A549 (cell line): ENCODE measurements around the gene ADCY10. TPM values are rescaled to one million over a fixed set of nuclear protein-coding genes. Genes with fewer than 3 reads are reported as not detected.

ENCODE experiments used
- ATAC-seq, 2 experiments: fragments of 200-7000 bp in 1 of 2; fragments of >200 bp in 1 of 2; cut with Nextera tagmentation in 1 of 2; cut with Tn5 transposase in 1 of 2; 3 replicates each; pipeline versions ENCODE4 v1.8.0 to v1.9.1; 2018 to 2020; ENCODE audit warnings: mild to moderate bottlenecking in 1 of 2, moderate library complexity in 1 of 2
- CTCF ChIA-PET: fragments of 300-600 bp; sonication (Branson Sonifier 250); formaldehyde crosslinking; extraction: SDS; loops from one replicate; lab custom pipeline; 2021; ENCODE audit warnings: antibody characterized with exemption, inconsistent platforms; lab: Yijun Ruan, JAX
- POLR2A ChIA-PET: fragments of 350-600 bp; formaldehyde crosslinking; extraction: SDS; loops from one replicate; lab custom pipeline; 2021; ENCODE audit warnings: antibody characterized with exemption, inconsistent platforms; lab: Yijun Ruan, JAX
- DNase-seq, 2 experiments: peaks; one replicate each; pipeline versions ENCODE4 v3.0.0 to v3.0.0-alpha.2; 2011 to 2016; ENCODE audit warnings: low read depth in 1 of 2, low spot score in 1 of 2
- FAIRE-seq: peaks from 2 replicates; lab custom pipeline; 2011; peaks lifted over from hg19 to GRCh38; lab: Jason Lieb, UNC
- H3K27ac ChIP-seq, 2 experiments: fragments of >200 bp; sonication (Bioruptor Twin); formaldehyde crosslinking; 3 replicates each; pipeline ENCODE4 v1.5.1; 2016 to 2017
- H3K4me1 ChIP-seq: fragments of >200 bp; sonication (Bioruptor Twin); formaldehyde crosslinking; 3 replicates; pipeline ENCODE4 v1.6.1; 2016
- H3K4me2 ChIP-seq: fragments of >200 bp; sonication (Bioruptor Twin); formaldehyde crosslinking; 3 replicates; pipeline ENCODE4 v1.6.1; 2016
- H3K4me3 ChIP-seq: fragments of >200 bp; sonication (Bioruptor Twin); formaldehyde crosslinking; 3 replicates; pipeline ENCODE4 v1.5.1; 2016
- H3K9me3 ChIP-seq: fragments of >200 bp; sonication (Bioruptor Twin); formaldehyde crosslinking; 3 replicates; pipeline ENCODE4 v1.6.1; 2016
- CHD4 ChIP-seq: fragments of 200-600 bp; sonication (generic); IDR thresholded peaks from 2 replicates; pipeline ENCODE4 v1.6.1; 2016; ENCODE audit warnings: antibody characterized with exemption, mild to moderate bottlenecking, borderline replicate concordance
- CTCF ChIP-seq: fragments of >200 bp; sonication (Bioruptor Twin); formaldehyde crosslinking; IDR thresholded peaks from 3 replicates; pipeline ENCODE4 v1.5.1; 2016
- EP300 ChIP-seq, 2 experiments: fragments of >200 bp; sonication (Bioruptor Twin); formaldehyde crosslinking; IDR thresholded peaks; 2 replicates in 1 of 2; 3 replicates in 1 of 2; pipeline ENCODE4 v1.6.1; 2016 to 2017
- GATA3 ChIP-seq: IDR thresholded peaks from 2 replicates; pipeline ENCODE4 v1.6.1; 2012; ENCODE audit warnings: borderline replicate concordance
- HDAC2 ChIP-seq: fragments of 200-600 bp; sonication (generic); IDR thresholded peaks from 2 replicates; pipeline ENCODE4 v1.6.1; 2016
- HES2 ChIP-seq: fragments of >200 bp; sonication (Bioruptor Twin); formaldehyde crosslinking; IDR thresholded peaks from 2 replicates; pipeline ENCODE4 v1.6.1; 2016
- HEYL ChIP-seq: fragments of 250-450 bp; sonication (Bioruptor Pico); IDR thresholded peaks from 2 replicates; pipeline ENCODE4 v1.8.0; 2021; ENCODE audit warnings: mild to moderate bottlenecking, moderate library complexity
- HOXB5 ChIP-seq: fragments of 250-450 bp; sonication (Bioruptor Pico); IDR thresholded peaks from 2 replicates; pipeline ENCODE4 v1.5.0; 2020; ENCODE audit warnings: mild to moderate bottlenecking, moderate library complexity
- JUN ChIP-seq, 2 experiments: fragments of >200 bp; sonication (Bioruptor Twin); formaldehyde crosslinking; IDR thresholded peaks; 2 replicates in 1 of 2; 3 replicates in 1 of 2; pipeline ENCODE4 v1.6.1; 2016 to 2017
- JUNB ChIP-seq: fragments of >200 bp; sonication (Bioruptor Twin); formaldehyde crosslinking; IDR thresholded peaks from 2 replicates; pipeline ENCODE4 v1.6.1; 2016
- KDM5A ChIP-seq: fragments of 200-600 bp; sonication (generic); IDR thresholded peaks from 2 replicates; pipeline ENCODE4 v1.6.1; 2016; ENCODE audit warnings: antibody characterized with exemption, mild to moderate bottlenecking
- MAFK ChIP-seq: fragments of 450-650 bp; IDR thresholded peaks from 2 replicates; pipeline ENCODE4 v1.6.1; 2014; ENCODE audit not compliant: partially characterized antibody
- MAZ ChIP-seq: fragments of 150-350 bp; IDR thresholded peaks from 2 replicates; pipeline ENCODE4 v1.6.1; 2014; ENCODE audit warnings: antibody characterized with exemption, low read depth, low read length, borderline replicate concordance
- MYC ChIP-seq: IDR thresholded peaks from 2 replicates; pipeline ENCODE4 v1.6.1; 2012; ENCODE audit warnings: mild to moderate bottlenecking, inconsistent platforms, low read length, improper control_type of control experiment, borderline replicate concordance
- NPAS2 ChIP-seq: fragments of 250-450 bp; sonication (Bioruptor Pico); IDR thresholded peaks from 2 replicates; pipeline ENCODE4 v1.8.0; 2022; ENCODE audit warnings: mild to moderate bottlenecking, moderate library complexity, borderline replicate concordance
- PHF8 ChIP-seq: fragments of 200-600 bp; sonication (generic); IDR thresholded peaks from 2 replicates; pipeline ENCODE4 v1.6.1; 2016; ENCODE audit warnings: low read depth, mild to moderate bottlenecking, antibody characterized with exemption, moderate library complexity, borderline replicate concordance
- RAD21 ChIP-seq, 2 experiments: fragments of >200 bp in 1 of 2; sonication (Bioruptor Twin) in 1 of 2; formaldehyde crosslinking in 1 of 2; IDR thresholded peaks in 1 of 2; conservative IDR thresholded peaks in 1 of 2; 2 replicates in 1 of 2; 3 replicates in 1 of 2; pipeline ENCODE4 v1.6.1; 2012 to 2018; ENCODE audit warnings: inconsistent platforms in 1 of 2
- RARB ChIP-seq: fragments of 250-450 bp; sonication (Bioruptor Pico); IDR thresholded peaks from 2 replicates; pipeline ENCODE4 v1.8.0; 2021; ENCODE audit warnings: mild to moderate bottlenecking, moderate library complexity
- TP53 ChIP-seq: fragments of 250-450 bp; sonication (Bioruptor Pico); IDR thresholded peaks from 2 replicates; pipeline ENCODE4 v1.5.0; 2021; ENCODE audit warnings: mild to moderate bottlenecking, moderate library complexity
- ZC3H11A ChIP-seq: fragments of 450-650 bp; IDR thresholded peaks from 2 replicates; pipeline ENCODE4 v1.6.1; 2014; ENCODE audit warnings: antibody characterized with exemption, mild to moderate bottlenecking
- ZSCAN20 ChIP-seq: fragments of 250-450 bp; sonication (Bioruptor Pico); IDR thresholded peaks from 2 replicates; pipeline ENCODE4 v1.8.0; 2022; ENCODE audit warnings: mild to moderate bottlenecking, moderate library complexity
- WGBS: methylation state at CpG from one replicate; pipeline ENCODE4 v1.1.6; 2017; ENCODE audit errors: missing lambda C conversion rate; 5-methylcytosine and 5-hydroxymethylcytosine counted together
- polyA plus RNA-seq, 4 experiments: library from polyadenylated mRNA; depleted of rRNA in 3 of 4; stranded (reverse); fragments of >200 nt; fragmentation: RNase III in 1 of 4; extraction: RNeasy Plus Mini Kit Qiagen cat#74134 plus additional on column Dnase treatment in 1 of 4; gene quantifications; 2 replicates in 3 of 4; 3 replicates in 1 of 4; pipeline ENCODE4 v1.2.3, GENCODE V29; 2011 to 2017
- TF ChIP-seq, protein P1 (sequence below): IDR thresholded peaks from 2 replicates; pipeline ENCODE4 v1.6.1; 2012
- TF ChIP-seq, protein P2 (sequence below): IDR thresholded peaks from 2 replicates; pipeline ENCODE4 v1.6.1; 2012

ADCY10 gene
- polyA plus RNA-seq, 2 of the 4 experiments (the other 2 are of a cell fraction): 0.03 to 0.18 TPM

- TF ChIP-seq, protein P1, sequence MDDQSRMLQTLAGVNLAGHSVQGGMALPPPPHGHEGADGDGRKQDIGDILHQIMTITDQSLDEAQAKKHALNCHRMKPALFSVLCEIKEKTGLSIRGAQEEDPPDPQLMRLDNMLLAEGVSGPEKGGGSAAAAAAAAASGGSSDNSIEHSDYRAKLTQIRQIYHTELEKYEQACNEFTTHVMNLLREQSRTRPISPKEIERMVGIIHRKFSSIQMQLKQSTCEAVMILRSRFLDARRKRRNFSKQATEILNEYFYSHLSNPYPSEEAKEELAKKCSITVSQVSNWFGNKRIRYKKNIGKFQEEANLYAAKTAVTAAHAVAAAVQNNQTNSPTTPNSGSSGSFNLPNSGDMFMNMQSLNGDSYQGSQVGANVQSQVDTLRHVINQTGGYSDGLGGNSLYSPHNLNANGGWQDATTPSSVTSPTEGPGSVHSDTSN: no peak
- TF ChIP-seq MYC: no peak
- TF ChIP-seq RARB (CRISPR knock-in tag): no peak
- TF ChIP-seq GATA3: peak; percentile 75
- TF ChIP-seq JUN (IDR thresholded peaks at IDR 0.05): peak in 1 of 2 experiments; percentile 56; a peak in 1 of 5 replicates
- TF ChIP-seq MAZ: no peak
- no peak for TF ChIP-seq HES2
- TF ChIP-seq HOXB5 (CRISPR knock-in tag): no peak
- TF ChIP-seq, protein P2, sequence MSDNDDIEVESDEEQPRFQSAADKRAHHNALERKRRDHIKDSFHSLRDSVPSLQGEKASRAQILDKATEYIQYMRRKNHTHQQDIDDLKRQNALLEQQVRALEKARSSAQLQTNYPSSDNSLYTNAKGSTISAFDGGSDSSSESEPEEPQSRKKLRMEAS: peak; percentile 54; the same call in 1 of the 2 replicates
- no peak for TF ChIP-seq TP53 (CRISPR knock-in tag)
- no peak for TF ChIP-seq EP300 (IDR thresholded peaks at IDR 0.05)
- no peak for TF ChIP-seq HDAC2
- peak; percentile 61 to 70 for TF ChIP-seq RAD21 (conservative IDR thresholded peaks at IDR 0.05 in 1 of 2, IDR thresholded peaks at IDR 0.05 in 1 of 2)
- TF ChIP-seq PHF8: no peak
- no peak for TF ChIP-seq CHD4
- TF ChIP-seq NPAS2 (CRISPR knock-in tag): no peak
- no peak for TF ChIP-seq KDM5A
- peak; percentile 72 for TF ChIP-seq CTCF
- TF ChIP-seq ZC3H11A: no peak
These were observed 12.6 kb upstream of the ADCY10 start (continued) for GRCh38 chr1:167926486-167926997.

- TF ChIP-seq HEYL (CRISPR knock-in tag): no peak
- peak; percentile 94 for TF ChIP-seq MAFK
- ChIA-PET CTCF (no interaction called here), POLR2A (interaction anchor here (1.4 kb wide), 1 partner anchor 11 kb away, joined by 5 read pairs; the partner anchor contains the start of genes DCAF6 and MPC2)
- Histone ChIP-seq H3K9me3 (no peaks in the 10 kb centered on the region), H3K4me2 (no peak overlapping the region; the same call in 2 of the 3 replicates), H3K4me1 (peaks cover 52% of the 10 kb centered on the region), H3K4me3 (no peak overlapping the region), H3K27ac (no peak overlapping the region; a peak in 1 of 6 replicates)
- ATAC-seq (no peak), FAIRE-seq (no peak), DNase-seq (no peak)
- 83% methylated on average over 2 of the region's 2 CpGs for WGBS
These were observed 10.8 kb upstream of the ADCY10 start for GRCh38 chr1:167924543-167925231.

DNA sequence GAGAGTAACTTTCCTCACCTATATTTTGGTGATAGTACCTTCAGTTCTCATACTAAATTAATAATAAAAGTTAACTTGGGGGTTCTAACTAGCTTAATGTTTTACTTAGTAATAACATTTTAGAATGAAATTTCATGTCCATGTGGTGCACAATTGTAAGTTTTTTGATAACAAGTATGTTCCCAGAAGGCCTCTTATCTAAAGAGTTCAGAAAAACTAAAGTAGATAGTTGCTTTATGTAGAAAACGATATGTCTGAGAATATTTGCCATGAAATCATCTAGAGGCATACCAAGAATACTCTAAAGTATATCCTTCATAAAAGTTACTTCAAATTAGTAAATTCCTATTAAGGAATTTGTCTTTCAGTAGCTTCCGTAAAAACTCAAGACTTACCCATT lies 10.2 kb upstream of the ADCY10 start:
- H3K4me2 ChIP-seq: no peak overlapping the region; the same call in 2 of the 3 replicates
- ATAC-seq (no peak), FAIRE-seq (peak; percentile 79)
- POLR2A ChIA-PET: interaction anchor here (1.4 kb wide), 1 partner anchor 12 kb away, joined by 5 read pairs; the partner anchor contains the start of genes DCAF6 and MPC2
- H3K9me3 ChIP-seq: no peaks in the 10 kb centered on the region
- H3K4me3 ChIP-seq: no peak overlapping the region
- 89% methylated on average over 2 of the region's 2 CpGs for WGBS
- TF ChIP-seq KDM5A (no peak), ZSCAN20 (CRISPR knock-in tag) (no peak), JUNB (no peak)
- TF ChIP-seq, all 56 proteins: peak for 0
- CTCF ChIA-PET: no interaction called here
- Histone ChIP-seq H3K27ac (no peak overlapping the region; a peak in 1 of 6 replicates), H3K4me1 (peaks cover 53% of the 10 kb centered on the region)
- DNase-seq: no peak
